NB4 (cell line): Measurements from ENCODE around the gene PAPSS1.

Experiments used
- CTCF ChIP-seq: IDR thresholded peaks from one replicate; pipeline ENCODE4 v1.5.1; 2012; ENCODE audit warnings: low read depth, low read length
- MAX ChIP-seq: IDR thresholded peaks from 2 replicates; pipeline ENCODE4 v1.6.1; 2011; ENCODE audit warnings: low read depth, low read length
- MYC ChIP-seq: IDR thresholded peaks from 2 replicates; pipeline ENCODE4 v1.6.1; 2011; ENCODE audit warnings: low read depth, low read length
- POLR2A ChIP-seq: IDR thresholded peaks from 2 replicates; pipeline ENCODE4 v1.6.1; 2011; ENCODE audit warnings: mild to moderate bottlenecking; ENCODE audit not compliant: insufficient read length; ENCODE audit errors: extremely low read depth

- TF ChIP-seq CTCF (no peak), POLR2A (no peak), MYC (no peak), MAX (no peak)
These were observed 96.0 kb downstream of the PAPSS1 start for GRCh38 chr4:107624024-107624423.
